Fibroblast of villous mesenchyme (primary cell): ENCODE data around the gene SH3TC1. TPM values are rescaled to one million over a fixed set of nuclear protein-coding genes. Genes with fewer than 3 reads are reported as not detected.

Experiments used
- DNase-seq: peaks from one replicate; pipeline ENCODE4 v3.0.0-alpha.2; 2010; ENCODE audit warnings: low read depth
- H3K4me3 ChIP-seq: 2 replicates; pipeline ENCODE4 v1.5.1; 2011; ENCODE audit warnings: low read depth, mild to moderate bottlenecking, low read length
- total RNA-seq: library from RNA; depleted of rRNA; stranded (reverse); fragments of >200 nt; gene quantifications from 2 replicates; pipeline ENCODE4 v1.2.3, GENCODE V29; 2012
- TF ChIP-seq, protein P1 (sequence below): IDR thresholded peaks from 2 replicates; pipeline ENCODE4 v1.5.1; 2012; ENCODE audit warnings: low read depth, mild to moderate bottlenecking, low read length; ENCODE audit not compliant: insufficient read depth

The SH3TC1 gene
- total RNA-seq, 1 donor = 3.9 TPM

DNA sequence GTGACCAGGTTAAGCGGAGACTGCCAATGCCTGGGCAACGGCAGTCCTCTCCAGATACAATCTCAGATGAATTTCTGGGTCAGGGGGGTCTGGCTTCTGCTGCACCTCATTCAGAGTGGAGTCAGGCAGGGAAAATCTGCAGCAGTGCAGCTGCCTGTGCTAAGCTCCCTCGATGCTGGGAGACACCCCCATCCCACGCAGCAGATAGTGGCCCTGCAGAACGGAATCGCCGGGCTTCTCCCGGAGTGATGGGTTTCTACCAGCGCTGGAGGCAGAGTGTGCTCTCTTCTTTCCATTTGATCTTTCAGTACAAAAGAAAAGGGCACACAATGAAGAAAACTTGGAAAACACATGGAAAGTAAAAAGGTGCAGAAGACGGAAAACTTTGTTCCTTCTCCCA, 45.6 kb upstream of the SH3TC1 start:
- TF ChIP-seq, protein P1, sequence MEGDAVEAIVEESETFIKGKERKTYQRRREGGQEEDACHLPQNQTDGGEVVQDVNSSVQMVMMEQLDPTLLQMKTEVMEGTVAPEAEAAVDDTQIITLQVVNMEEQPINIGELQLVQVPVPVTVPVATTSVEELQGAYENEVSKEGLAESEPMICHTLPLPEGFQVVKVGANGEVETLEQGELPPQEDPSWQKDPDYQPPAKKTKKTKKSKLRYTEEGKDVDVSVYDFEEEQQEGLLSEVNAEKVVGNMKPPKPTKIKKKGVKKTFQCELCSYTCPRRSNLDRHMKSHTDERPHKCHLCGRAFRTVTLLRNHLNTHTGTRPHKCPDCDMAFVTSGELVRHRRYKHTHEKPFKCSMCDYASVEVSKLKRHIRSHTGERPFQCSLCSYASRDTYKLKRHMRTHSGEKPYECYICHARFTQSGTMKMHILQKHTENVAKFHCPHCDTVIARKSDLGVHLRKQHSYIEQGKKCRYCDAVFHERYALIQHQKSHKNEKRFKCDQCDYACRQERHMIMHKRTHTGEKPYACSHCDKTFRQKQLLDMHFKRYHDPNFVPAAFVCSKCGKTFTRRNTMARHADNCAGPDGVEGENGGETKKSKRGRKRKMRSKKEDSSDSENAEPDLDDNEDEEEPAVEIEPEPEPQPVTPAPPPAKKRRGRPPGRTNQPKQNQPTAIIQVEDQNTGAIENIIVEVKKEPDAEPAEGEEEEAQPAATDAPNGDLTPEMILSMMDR = no peak
- DNase-seq = no peak
- H3K4me3 ChIP-seq = no peak overlapping the region

DNA sequence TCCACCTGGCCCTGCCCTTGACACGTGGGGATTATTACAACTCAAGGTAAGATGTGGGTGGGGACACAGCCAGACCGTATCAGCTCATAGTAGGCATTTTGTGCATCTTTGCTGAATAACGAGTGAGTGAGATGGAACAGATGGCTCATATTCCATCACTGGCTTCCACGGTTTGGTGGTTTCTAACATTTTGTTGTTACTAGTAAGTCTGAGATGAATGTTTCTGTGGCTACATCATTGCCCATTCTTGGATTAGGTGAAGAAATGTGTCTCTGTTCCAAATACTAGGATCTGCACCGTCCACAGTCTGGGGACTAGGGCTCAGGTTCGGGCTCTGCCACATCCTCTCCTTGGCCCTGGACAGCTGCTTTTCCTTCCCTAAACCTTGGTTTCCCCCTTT, 44.0 kb upstream of the SH3TC1 start:
- DNase-seq = no peak
- no peak overlapping the region for H3K4me3 ChIP-seq
- TF ChIP-seq, protein P1 = no peak

DNA sequence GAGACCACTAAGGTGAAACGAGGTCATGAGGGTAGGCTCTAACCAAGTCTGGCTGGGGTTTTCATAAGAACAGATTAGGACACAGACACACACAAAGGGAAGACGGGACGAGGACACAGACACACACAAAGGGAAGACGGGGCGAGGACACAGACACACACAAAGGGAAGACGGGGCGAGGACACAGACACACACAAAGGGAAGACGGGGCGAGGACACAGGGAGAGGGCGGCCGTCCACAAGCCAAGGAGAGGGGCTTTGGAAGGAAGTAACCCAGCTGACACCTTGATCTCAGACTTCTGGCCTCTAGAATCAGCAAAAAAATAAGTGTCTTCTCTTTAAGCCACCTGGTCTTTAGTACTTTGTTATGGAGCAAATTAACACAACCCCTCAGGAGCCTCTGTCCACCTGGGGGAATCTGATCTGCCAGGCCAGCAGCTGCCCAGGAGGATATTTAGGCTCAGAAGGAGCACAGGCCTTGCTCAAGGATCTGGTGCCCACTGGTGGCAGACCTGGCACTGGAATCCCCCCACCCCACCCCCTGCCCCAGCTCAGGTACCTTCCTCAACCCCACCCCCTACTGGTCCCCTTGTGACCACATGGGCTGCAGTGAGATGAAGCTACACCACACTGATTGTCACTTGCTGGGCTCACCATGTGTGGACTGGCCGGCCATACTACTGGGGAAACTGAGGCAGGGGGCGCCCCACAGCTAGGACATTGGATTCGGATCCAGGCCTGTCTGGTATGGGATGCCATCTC, 43.2 kb upstream of the SH3TC1 start:
- no peak overlapping the region for H3K4me3 ChIP-seq
- DNase-seq = no peak
- TF ChIP-seq, protein P1 = no peak

DNA sequence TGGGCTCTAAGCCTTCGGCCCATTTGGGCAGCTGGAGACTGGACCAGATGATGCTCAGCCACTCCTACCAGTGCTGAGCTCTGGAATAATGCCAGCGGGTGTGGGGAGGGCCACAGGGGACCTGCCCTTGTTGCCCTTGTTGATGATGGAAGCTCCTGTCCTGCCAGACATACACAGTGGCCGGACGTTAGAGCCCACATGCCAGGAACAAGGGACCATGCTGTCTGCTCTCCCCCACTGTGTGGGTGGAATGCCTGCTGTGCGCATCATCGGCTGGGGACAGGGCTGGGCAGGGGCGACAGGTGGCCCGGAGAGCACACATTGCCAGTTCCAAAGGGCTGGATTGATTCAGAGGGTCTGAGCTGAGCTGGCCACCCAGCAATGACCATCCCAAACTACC, 42.5 kb upstream of the SH3TC1 start:
- no peak for DNase-seq
- no peak overlapping the region for H3K4me3 ChIP-seq
- TF ChIP-seq, protein P1 = no peak

DNA sequence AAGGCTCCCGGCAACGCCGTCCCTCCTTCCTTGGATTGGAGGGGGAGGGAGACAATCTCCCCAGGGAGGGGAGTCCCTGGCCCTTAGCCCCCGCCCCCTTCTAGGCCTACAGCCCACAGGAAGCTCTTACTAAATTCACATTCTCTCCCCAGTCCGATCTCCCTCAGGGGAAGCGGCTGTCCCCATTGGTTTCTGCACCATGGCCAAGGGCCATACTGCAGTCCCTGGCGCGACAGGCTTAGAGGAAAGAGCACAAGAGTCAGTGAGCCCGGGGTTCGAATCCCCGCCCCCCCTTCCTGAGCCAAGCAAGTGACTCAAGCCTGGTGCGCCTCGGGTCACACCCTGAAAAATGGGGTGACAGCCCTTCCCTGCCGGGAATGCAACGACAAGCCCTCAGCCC, 41.6 kb upstream of the SH3TC1 start:
- DNase-seq = no peak
- no peak overlapping the region for H3K4me3 ChIP-seq
- TF ChIP-seq, protein P1 = no peak

DNA sequence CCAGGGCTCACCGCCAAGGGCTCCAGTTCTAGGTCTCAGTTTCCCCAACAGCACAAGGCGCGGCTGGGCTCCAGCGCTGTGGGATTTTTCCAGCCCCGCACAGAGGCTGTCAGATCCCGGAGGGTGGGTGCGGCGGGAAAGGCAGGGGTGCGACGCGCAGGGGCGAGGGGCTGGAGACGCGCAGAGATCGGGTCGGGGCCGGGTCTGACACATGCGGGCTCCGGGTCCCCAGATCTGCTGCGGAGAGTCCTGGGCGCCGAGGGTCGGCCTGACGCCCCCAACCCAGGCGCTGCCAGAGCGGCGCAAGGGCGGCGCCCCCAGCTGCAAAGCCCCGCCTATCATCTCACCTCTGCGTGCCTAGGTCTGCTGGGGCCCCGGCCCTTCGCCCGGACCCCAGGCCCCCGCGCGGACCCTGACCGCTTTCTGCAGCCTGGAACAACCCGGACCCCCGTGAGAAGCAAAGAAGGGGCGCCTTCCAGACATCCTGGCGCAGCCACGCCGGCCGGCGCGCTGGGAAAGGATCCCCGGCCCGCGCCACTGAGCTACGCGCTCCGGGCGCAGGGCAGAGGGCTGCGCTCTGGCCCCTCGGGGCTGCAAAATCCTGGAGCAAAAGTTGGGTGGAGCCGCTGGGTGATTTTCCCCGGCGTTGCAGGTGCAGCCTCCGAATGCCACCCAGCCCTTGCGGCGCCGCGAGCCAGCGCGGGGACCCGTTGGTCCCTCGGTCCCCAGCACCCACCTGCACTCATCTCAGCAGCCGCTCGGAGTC, 41.0 kb upstream of the SH3TC1 start:
- TF ChIP-seq, protein P1 = no peak
- peak overlapping the region; percentile 55 for H3K4me3 ChIP-seq
- DNase-seq = no peak
